Right lobe of liver (tissue), 6 donors: ENCODE measurements around the gene HS3ST3B1. TPM values are rescaled to one million over a fixed set of nuclear protein-coding genes. Genes with fewer than 3 reads are reported as not detected.

Experiments
- ATAC-seq, 4 donors: fragments of 200-7000 bp; cut with Tn5 transposase; one replicate each; pipeline ENCODE4 v1.9.1; 2020; ENCODE audit warnings: mild to moderate bottlenecking in 4 of 4, moderate library complexity in 4 of 4
- DNase-seq, 3 donors: peaks; one replicate each; pipeline ENCODE4 v3.0.0-alpha.2; 2020
- H3K27ac ChIP-seq, 3 donors: fragments of 200-600 bp; one replicate each; pipeline ENCODE4 v1.8.0; 2022
- H3K27me3 ChIP-seq, 2 donors: fragments of 200-600 bp; one replicate each; pipeline ENCODE4 v1.8.0; 2022
- H3K36me3 ChIP-seq, 4 donors: fragments of 200-600 bp; sonication (generic) in 1 of 4; one replicate each; pipeline versions ENCODE4 v1.5.1 to v1.8.0; 2017 to 2022; ENCODE audit warnings: control low read depth in 1 of 4
- H3K4me1 ChIP-seq, 4 donors: fragments of 200-600 bp; sonication (generic) in 1 of 4; one replicate each; pipeline versions ENCODE4 v1.5.1 to v1.8.0; 2017 to 2022; ENCODE audit warnings: control low read depth in 1 of 4
- H3K4me3 ChIP-seq, 3 donors: fragments of 200-600 bp; one replicate each; pipeline ENCODE4 v1.8.0; 2022
- H3K9me3 ChIP-seq, 4 donors: fragments of 200-600 bp; sonication (generic) in 1 of 4; one replicate each; pipeline versions ENCODE4 v1.5.1 to v1.8.0; 2017 to 2022; ENCODE audit warnings: control low read depth in 1 of 4
- POLR2A ChIP-seq: fragments of 450-650 bp; IDR thresholded peaks from one replicate; pipeline ENCODE4 v1.6.1; 2017; ENCODE audit warnings: antibody characterized with exemption, mild to moderate bottlenecking
- WGBS: methylation state at CpG from one replicate; pipeline ENCODE4 v1.1.6; 2018; ENCODE audit warnings: low coverage, low lambda C conversion rate; ENCODE audit not compliant: insufficient coverage; ENCODE audit errors: missing lambda C conversion rate; 5-methylcytosine and 5-hydroxymethylcytosine counted together
- intact Hi-C, 2 donors: fragments of 100-400 bp; cut with DNase I; formaldehyde crosslinking; loops; one replicate each; pipeline versions ENCODE4 v1.11.2 to v1.14.1; 2022
- total RNA-seq, 6 experiments: library from RNA; depleted of rRNA in 2 of 6; stranded (reverse); fragments of >200 nt in 2 of 6; fragmentation: NEBNext Ultra II Directional in 3 of 6; extraction: Animal tissue kit (Norgen Biotek cat#: 25700) in 3 of 6; gene quantifications; one replicate each; pipeline versions ENCODE4 v1.1.0 to v1.2.4, GENCODE V29; 2016 to 2023
- TF ChIP-seq, protein P1 (sequence below), 4 donors: fragments of 200-600 bp in 3 of 4; fragments of 450-650 bp in 1 of 4; IDR thresholded peaks; one replicate each; pipeline versions ENCODE4 v1.5.1 to v1.8.0; 2016 to 2022; ENCODE audit warnings: antibody characterized with exemption in 4 of 4, mild to moderate bottlenecking in 2 of 4
- donor health status: DM: no; HTN: yes; CAD: no.
- donor health status: DM: no; HTN: no; CAD: no.
- donor health status: DM: no; HTN: no; CAD: no.
- donor health status: DM: no; HTN: yes; CAD: no.
- donor health status: DM: no; HTN: yes; CAD: no.

The HS3ST3B1 gene
- total RNA-seq, 6 experiments from 2014 or later = 22.5 to 36.6 (median 28.2) TPM

DNA sequence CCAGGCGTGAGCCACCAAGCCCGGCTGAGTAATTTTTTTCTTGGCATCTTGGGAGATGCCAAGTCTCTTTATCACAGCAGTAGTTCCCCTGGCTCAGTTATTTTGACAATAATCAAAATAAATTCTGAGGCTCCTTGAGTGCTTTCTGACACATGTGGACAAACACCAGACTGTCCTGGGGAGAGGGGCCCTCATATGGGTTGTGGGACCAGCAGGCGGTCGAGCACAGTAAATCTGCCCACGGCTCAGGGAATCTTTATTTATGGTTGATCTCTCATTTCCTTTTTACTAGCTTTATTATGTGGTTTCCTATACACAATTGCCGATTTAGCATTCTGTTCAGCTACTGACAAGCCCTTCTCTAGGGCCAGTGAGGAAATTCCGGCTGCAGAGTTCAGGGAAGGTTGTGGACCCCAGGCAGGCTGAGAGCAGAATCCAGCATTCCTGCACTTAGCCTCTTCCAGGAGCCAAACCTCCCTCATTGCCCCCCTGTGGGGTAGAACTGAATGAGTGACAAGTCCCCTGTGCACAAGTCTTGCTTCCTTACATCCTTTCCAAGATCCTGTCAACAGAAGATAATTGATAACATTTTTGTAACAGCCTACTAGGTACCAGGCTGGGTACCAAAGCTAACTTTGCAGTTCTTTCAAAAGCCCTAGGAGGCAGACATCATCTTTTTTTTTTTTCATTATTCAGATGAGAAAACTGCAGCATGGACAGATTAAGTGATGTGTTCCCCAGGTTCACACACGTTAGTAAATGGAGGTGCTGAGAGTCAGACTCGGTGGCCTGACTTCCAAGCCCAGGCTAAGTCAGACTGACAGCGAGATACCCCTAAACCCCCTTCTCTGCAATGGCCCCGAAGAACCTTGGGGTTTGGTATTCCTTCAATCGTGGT, 40.2 kb downstream of the HS3ST3B1 start:
- no peaks in the 10 kb centered on the region for H3K27me3 ChIP-seq
- WGBS = 39% methylated on average over 8 of the region's 12 CpGs
- peaks cover 0 to 13% (median 4%) of the 10 kb centered on the region in 4 donors for H3K4me1 ChIP-seq
- no peak overlapping the region for H3K4me3 ChIP-seq
- H3K27ac ChIP-seq = no peak overlapping the region
- H3K9me3 ChIP-seq = no peaks in the 10 kb centered on the region
- ATAC-seq (peak in 3 of 4 donors; percentile 25 to 38 (median 30)), DNase-seq (no peak)
- no peak for TF ChIP-seq POLR2A
- TF ChIP-seq, protein P1, sequence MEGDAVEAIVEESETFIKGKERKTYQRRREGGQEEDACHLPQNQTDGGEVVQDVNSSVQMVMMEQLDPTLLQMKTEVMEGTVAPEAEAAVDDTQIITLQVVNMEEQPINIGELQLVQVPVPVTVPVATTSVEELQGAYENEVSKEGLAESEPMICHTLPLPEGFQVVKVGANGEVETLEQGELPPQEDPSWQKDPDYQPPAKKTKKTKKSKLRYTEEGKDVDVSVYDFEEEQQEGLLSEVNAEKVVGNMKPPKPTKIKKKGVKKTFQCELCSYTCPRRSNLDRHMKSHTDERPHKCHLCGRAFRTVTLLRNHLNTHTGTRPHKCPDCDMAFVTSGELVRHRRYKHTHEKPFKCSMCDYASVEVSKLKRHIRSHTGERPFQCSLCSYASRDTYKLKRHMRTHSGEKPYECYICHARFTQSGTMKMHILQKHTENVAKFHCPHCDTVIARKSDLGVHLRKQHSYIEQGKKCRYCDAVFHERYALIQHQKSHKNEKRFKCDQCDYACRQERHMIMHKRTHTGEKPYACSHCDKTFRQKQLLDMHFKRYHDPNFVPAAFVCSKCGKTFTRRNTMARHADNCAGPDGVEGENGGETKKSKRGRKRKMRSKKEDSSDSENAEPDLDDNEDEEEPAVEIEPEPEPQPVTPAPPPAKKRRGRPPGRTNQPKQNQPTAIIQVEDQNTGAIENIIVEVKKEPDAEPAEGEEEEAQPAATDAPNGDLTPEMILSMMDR (IDR thresholded peaks at IDR 0.05) = no peak
- H3K36me3 ChIP-seq = peaks cover 0 to 7% (median 0%) of the 10 kb centered on the region in 4 donors
- intact Hi-C loops = no loop called here

DNA sequence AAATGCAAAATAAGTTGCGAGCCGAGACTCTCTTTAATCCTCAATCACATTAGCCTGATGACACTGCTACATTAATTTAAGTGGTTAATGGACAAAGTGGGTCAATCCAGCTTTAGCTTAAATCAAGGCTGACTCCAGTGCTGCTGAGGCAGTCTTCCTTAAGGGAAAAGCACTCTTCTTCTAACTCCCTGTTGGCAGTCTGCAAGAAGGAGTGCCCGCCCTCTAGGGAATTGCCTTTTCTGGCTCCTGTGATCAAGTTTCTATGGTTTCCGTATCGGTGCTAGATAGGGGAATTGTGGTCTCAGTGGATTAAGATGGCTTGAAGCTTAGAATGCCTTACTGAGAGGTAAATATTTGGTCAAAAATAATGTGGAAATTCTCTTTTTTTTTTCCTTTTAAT, 41.0 kb downstream of the HS3ST3B1 start:
- peaks cover 0 to 10% (median 2%) of the 10 kb centered on the region in 4 donors for H3K4me1 ChIP-seq

DNA sequence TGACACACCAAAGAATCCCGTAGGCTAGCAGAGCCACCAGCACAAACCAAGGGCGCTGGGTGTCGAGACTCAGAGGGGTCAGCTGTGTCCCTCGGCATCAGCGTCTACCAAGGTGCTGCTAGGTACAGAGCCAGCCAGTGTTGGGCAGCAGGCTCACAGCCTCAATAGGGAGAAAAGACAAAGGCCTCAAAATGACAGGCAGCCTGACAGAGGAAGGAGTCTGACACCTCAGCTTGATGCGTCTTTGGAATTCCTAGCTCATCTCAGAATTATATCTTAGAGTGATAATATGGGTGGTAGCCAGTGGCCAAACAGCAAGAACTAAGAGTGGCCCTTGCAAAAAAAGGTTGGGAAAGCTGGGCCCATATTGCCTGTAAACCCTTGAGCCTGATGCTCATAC, 45.9 kb downstream of the HS3ST3B1 start:
- Histone ChIP-seq H3K9me3 (no peaks in the 10 kb centered on the region), H3K4me1 (peaks cover 0 to 3% (median 0%) of the 10 kb centered on the region in 4 donors), H3K27ac (no peak overlapping the region), H3K27me3 (no peaks in the 10 kb centered on the region), H3K36me3 (peaks cover 0 to 21% (median 4%) of the 10 kb centered on the region in 4 donors), H3K4me3 (no peak overlapping the region)
- no peak for TF ChIP-seq POLR2A
- TF ChIP-seq, protein P1 (IDR thresholded peaks at IDR 0.05) = no peak
- DNase-seq (no peak), ATAC-seq (no peak)
- intact Hi-C loops = no loop called here
- 100% methylated on average over 1 of the region's 6 CpGs for WGBS

More for the DNA sequence above, 41.0 kb downstream of the HS3ST3B1 start:
- Histone ChIP-seq H3K4me3 (no peak overlapping the region), H3K36me3 (peaks cover 0 to 14% (median 0%) of the 10 kb centered on the region in 4 donors), H3K27ac (no peak overlapping the region), H3K27me3 (no peaks in the 10 kb centered on the region), H3K9me3 (no peaks in the 10 kb centered on the region)
- whole genome bisulfite sequencing = 66% methylated on average over 5 of the region's 5 CpGs
- intact Hi-C loops = no loop called here
- TF ChIP-seq POLR2A = no peak
- TF ChIP-seq, protein P1 (IDR thresholded peaks at IDR 0.05) = no peak
- DNase-seq (no peak), ATAC-seq (no peak)

DNA sequence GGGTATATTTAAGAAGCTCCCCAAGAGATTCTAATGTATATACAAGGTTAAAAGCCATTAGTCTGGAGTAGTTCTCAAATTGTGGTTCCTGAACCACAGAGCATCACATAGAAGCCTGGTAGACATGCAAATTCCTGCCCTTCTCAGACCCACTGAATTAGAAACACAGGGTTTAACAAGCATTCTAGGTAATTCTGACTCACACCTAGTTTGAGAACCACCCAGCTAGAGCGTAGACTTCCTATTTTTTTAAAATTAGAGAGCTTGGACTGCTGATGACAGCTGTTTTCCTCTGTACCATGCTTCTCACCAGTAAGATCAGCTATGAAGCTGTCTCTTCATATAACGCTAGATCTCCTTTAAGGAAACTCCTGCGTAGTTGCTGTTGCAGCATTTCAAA, 50.6 kb downstream of the HS3ST3B1 start:
- peak overlapping the region in 1 of 3 donors; percentile 43 for H3K27ac ChIP-seq
- ATAC-seq (peak in 3 of 4 donors; percentile 38 to 52 (median 47)), DNase-seq (no peak)
- peaks cover 0 to 10% (median 4%) of the 10 kb centered on the region in 4 donors for H3K36me3 ChIP-seq
- TF ChIP-seq, protein P1 (IDR thresholded peaks at IDR 0.05) = no peak
- TF ChIP-seq POLR2A = no peak
- WGBS = 35% methylated on average over 2 of the region's 3 CpGs
- no peaks in the 10 kb centered on the region for H3K27me3 ChIP-seq
- H3K4me3 ChIP-seq = no peak overlapping the region
- intact Hi-C loops = no loop called here
- peaks cover 0 to 3% (median 0%) of the 10 kb centered on the region in 4 donors for H3K4me1 ChIP-seq
- H3K9me3 ChIP-seq = no peaks in the 10 kb centered on the region
